CD4-positive, alpha-beta T cell treated with Interleukin-15 for 4 hours (primary cell): ENCODE measurements around the gene ASIC3.

Source experiments
- DNase-seq: peaks from one replicate; pipeline ENCODE4 v3.0.0-alpha.2; 2020; ENCODE audit warnings: low spot score

Gene ASIC3

GRCh38 chr7:151056666-151057505 is 8.6 kb downstream of the ASIC3 start:
- DNase-seq = no peak

- no peak for DNase-seq
These were observed 9.2 kb downstream of the ASIC3 start, which contains the start of gene CDK5 for GRCh38 chr7:151057506-151057988. TSS of gene CDK5 (minus strand) at chr7:151057897. CDS start at chr7:151057848, 49 bp downstream.

- peak; percentile 98 for DNase-seq
These were observed 9.9 kb downstream of the ASIC3 start for GRCh38 chr7:151057989-151058780.

- peak; percentile 7 for DNase-seq
These were observed 10.5 kb downstream of the ASIC3 start for GRCh38 chr7:151058781-151059366.

- peak; percentile 66 for DNase-seq
These were observed 11.2 kb downstream of the ASIC3 start, which contains the start of gene SLC4A2 for GRCh38 chr7:151059367-151060112. TSS of gene SLC4A2 (plus strand) at chr7:151059589. CDS start at chr7:151061988, 2,399 bp downstream.

- DNase-seq = no peak
These were observed 11.7 kb downstream of the ASIC3 start for GRCh38 chr7:151060113-151060415.

- no peak for DNase-seq
These were observed 12.3 kb downstream of the ASIC3 start for GRCh38 chr7:151060416-151061212.

- DNase-seq = no peak
These were observed 13.1 kb downstream of the ASIC3 start for GRCh38 chr7:151061213-151062110.

- no peak for DNase-seq
These were observed 13.7 kb downstream of the ASIC3 start for GRCh38 chr7:151062111-151062398.

GRCh38 chr7:151062399-151063211 is 14.3 kb downstream of the ASIC3 start:
- no peak for DNase-seq

GRCh38 chr7:151063212-151063561 is 14.9 kb downstream of the ASIC3 start:
- no peak for DNase-seq

- no peak for DNase-seq
These were observed 16.1 kb downstream of the ASIC3 start for GRCh38 chr7:151064454-151064853.

- DNase-seq = no peak
These were observed 16.7 kb downstream of the ASIC3 start for GRCh38 chr7:151064993-151065392.

GRCh38 chr7:151065516-151065915 is 17.2 kb downstream of the ASIC3 start:
- no peak for DNase-seq

GRCh38 chr7:151066273-151066974 is 18.1 kb downstream of the ASIC3 start:
- no peak for DNase-seq

- DNase-seq = no peak
These were observed 19.9 kb downstream of the ASIC3 start for GRCh38 chr7:151068069-151068773.

- no peak for DNase-seq
These were observed 21.7 kb downstream of the ASIC3 start for GRCh38 chr7:151069841-151070573.
